Adrenal gland (tissue), 5 donors: ENCODE measurements around the gene NEK9.

ENCODE experiments used
- CTCF ChIP-seq, 6 experiments: fragments of 450-650 bp in 4 of 6; fragments of 200-600 bp in 2 of 6; sonication (generic) in 1 of 6; IDR thresholded peaks; 1 replicate in 5 of 6; 2 replicates in 1 of 6; pipeline versions ENCODE4 v1.5.1 to v1.8.0; 2016 to 2021; ENCODE audit warnings: antibody characterized with exemption in 6 of 6, mild to moderate bottlenecking in 2 of 6, moderate library complexity in 1 of 6
- POLR2A ChIP-seq, 2 donors: fragments of 450-650 bp; IDR thresholded peaks; one replicate each; pipeline ENCODE4 v1.6.1; 2017; ENCODE audit warnings: antibody characterized with exemption in 2 of 2, mild to moderate bottlenecking in 2 of 2, moderate library complexity in 1 of 2
- donor health status: DM: no; HTN: no; CAD: no.

GRCh38 chr14:75050852-75051555 is 75.8 kb downstream of the NEK9 start, which contains the start of gene MLH3:
- TF ChIP-seq CTCF (IDR thresholded peaks at IDR 0.05) (no peak), POLR2A (IDR thresholded peaks at IDR 0.05) (peak; percentile 33 to 64)
